HG03039 (cell line): ENCODE results near the gene RBM5.
"Not testable (repeated sequence)": the region's sequence is repeated elsewhere in the genome, so short reads cannot be mapped to it uniquely, and the experiment has no call there.

Source experiments
- ATAC-seq: cut with Tn5 transposase; IDR thresholded peaks from one replicate; pipeline ENCODE4 v1.9.1; 2021; ENCODE audit warnings: mild to moderate bottlenecking, moderate library complexity; ENCODE audit not compliant: unreplicated experiment

The RBM5 gene

DNA sequence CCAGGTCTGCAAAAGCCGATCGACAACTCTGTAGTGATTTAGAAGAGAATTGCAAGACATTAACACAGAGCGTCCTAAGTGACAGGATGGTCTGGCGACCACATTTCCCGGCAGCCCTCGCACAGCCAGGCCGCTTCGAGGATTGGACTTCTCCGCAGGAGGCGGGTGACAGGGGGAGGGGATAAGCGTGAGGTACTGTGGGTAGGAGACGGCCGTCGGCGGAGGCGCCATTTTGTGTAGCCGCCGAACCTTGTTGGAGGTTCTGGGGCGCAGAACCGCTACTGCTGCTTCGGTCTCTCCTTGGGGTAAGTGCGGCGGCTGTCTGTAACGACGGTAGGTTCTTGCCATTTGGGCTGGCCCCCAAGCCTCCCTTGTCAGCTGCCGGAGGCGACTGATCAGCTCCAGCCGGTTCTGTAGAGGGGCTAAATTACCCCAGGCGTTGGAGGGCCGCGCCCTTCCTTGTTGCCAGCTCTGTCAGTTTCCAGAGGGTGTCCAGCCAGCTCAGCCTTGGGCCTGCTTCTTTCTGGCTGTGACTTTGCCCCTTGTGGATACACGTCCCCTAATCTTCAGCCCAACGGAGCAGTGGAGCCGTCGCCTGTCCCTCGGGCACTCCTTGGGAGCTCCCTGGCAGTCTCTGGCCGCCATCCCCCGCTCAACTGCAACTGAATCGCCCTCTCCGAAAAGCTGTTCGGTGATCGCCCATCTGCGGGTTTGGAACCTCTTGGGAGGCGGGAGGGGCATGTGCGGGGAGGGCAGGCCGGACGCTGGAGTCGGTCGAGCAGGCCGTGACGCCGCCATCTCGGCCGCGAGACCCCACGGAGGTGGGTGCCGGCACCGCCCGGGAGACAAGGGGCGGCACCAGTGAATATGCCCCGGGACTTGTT lies at the start of gene RBM5:
Gene RBM5, plus strand, starts transcription at position 195 of the 884 bp plus-strand sequence. CDS start 1,516 bp downstream, outside the sequence.
- peak; percentile 88 for ATAC-seq

DNA sequence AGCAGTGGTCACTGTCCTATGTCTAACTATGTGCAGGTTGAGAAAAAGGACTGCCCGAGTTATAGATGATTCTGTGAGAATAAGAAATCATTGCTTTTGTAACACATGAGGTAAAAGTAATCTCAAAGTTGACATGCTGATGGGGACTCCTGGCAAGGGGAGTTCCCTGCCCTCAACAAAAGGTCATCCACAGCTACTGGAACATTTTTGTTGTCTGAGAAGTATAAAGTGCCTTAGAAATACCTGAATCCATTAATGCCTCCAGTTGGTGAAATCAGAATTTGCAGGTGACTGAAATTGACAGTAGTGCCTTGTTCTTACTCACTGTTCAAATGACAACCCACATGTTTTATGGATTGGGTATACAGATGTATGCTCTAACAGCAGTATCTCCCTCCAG lies 43.7 kb upstream of the RBM5 start:
- no peak for ATAC-seq

- ATAC-seq: no peak
Measured at GRCh38 chr3:50047426-50047825, 41.3 kb upstream of the RBM5 start.

GRCh38 chr3:50050361-50050760 lies 38.4 kb upstream of the RBM5 start:
- no peak for ATAC-seq

DNA sequence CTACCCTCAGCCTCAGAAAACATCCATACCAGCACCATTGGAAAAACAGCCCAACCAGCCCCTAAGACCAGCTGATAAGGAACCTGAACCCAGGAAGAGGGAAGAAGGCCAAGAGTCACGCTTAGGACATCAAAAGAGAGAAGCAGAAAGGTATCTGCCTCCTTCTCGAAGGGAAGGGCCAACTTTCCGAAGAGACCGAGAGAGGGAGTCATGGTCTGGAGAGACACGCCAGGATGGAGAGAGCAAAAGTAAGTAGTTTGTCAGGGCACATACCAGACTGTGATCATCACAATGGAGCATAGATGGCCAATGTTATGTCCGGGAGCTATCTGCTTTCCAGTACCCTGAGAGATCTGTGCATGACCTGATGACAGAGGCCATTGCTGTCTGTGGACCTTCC lies 31.0 kb upstream of the RBM5 start:
- no peak for ATAC-seq

GRCh38 chr3:50068134-50068533 lies 20.6 kb upstream of the RBM5 start:
- no peak for ATAC-seq

DNA sequence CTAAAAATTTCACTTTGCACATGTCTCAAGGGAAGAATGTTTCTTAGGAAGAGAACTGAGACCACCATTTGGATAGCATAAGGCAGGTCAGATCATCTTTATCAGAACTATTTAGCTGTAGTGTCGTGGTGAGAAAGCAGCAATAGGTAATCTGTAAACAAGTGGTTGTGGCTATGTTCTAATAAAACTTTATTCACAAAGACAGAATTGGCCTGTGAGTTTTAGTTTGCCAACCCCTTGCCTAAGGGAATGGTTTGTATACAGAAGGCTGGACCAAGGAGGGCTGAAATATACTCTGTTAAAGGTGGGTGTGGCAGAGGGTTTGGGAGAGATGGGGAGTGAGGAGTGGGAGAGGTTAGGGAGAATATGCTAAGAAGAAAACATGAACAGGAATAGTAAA lies 10.6 kb upstream of the RBM5 start:
- no peak for ATAC-seq

- ATAC-seq: no peak
Measured at GRCh38 chr3:50078622-50079021, 10.1 kb upstream of the RBM5 start.

GRCh38 chr3:50084951-50085350 lies 3.8 kb upstream of the RBM5 start:
- ATAC-seq: not testable (repeated sequence)

DNA sequence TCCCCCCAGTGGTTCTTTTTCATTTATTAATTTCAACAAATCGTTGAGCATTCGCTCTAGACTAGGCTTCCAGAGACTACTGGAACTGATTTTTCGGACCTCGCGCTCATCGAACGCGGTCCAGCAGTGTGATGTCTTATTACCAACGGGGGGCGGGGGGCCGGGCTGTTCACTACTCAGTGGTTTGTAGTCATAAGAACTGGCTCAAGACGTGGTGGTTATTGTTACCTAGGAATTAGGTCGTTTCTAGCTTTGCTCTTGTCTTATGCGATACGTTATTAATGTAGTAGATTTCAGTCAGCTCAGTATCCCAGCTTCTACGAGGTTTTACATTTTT lies 858 bp downstream of the RBM5 start:
- peak; percentile 11 for ATAC-seq

DNA sequence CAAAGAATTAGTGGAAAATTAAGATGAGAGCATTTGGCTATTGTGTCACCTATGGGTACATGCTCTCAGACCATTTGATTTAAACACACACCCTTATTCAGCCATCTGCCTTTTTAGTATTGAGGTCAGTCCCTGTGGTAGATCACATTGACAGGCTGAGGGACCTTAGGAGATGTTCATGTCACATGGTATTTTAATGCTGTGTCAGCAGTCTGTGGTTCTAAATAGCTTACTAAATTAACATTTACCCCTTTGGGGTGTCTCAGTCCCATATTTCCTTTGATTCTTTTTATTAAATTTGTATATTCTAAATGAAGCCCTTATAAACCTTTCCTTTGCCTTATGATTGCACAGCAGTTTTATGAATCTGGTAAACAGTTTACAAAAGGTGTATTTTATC lies 2.3 kb downstream of the RBM5 start:
- ATAC-seq: no peak

DNA sequence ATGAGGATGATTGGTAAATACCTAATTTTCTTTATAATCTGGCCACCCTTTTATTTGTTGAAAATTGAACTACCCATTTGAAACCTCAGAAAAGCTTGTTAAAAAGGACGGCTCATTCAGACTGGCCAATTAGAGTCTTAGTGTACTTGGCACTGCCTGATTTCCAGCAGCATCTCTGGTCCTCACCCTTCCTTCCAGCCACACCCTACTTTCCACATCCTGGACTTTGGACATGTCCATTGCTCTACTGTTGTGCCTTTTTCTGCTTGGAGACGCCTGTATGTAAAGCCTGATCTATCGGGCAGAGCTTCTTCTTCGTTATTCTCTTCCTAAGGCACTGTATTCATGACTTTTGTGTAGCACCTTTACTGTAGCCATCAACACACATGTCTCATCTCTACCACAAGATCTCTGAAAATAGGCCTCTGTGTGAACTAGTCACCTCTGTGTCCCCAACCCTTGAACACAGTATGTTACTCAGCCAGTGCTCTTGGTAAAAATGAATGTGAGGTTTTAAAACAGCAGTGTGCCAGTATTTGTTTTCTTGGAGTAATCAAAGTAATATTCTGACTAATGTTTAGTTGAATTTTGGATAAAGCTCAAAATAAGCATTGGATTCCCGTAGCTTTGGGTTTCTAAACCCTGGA lies 6.8 kb downstream of the RBM5 start:
- no peak for ATAC-seq

GRCh38 chr3:50100386-50100785 lies 11.7 kb downstream of the RBM5 start:
- no peak for ATAC-seq

DNA sequence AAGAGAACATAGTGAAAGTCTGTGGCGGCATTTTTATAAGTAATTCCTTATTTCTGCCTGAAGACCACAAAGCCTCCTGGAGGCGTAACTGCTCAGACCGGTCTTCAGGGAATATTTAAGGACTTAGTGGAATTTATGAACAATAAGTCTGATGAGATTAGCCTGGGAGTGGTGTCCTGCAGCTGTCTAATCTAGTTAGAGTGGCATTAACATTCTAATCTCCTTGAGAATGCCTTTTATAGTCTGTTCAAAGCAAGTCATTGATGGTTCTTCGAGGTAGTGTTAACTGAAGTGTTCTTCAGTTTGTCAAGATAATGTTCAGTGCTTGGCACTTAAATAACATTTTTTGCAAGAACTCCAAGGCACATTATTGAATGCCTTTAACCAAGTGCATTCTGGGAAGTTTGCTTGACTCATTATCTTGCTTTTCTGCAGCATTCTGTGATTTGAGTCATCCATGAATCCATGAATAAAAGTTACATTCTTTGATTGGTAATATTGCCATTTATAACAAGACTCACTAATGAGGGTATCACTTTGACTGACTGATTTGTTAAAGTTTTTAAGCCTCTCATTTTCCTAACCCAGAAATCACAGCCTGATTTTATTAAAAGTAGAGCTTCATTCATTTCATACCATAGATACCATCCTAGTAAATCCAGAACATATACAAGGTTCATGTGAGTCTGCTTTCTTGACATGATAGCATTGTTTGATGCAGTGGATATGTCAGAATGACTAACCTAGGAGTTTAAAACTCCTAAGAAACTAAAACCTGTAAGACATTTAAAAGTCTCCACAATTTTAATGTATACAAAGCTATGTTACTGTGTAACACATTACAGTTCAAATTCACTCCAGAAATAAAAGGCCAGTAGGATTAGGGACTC lies 12.5 kb downstream of the RBM5 start:
- no peak for ATAC-seq

DNA sequence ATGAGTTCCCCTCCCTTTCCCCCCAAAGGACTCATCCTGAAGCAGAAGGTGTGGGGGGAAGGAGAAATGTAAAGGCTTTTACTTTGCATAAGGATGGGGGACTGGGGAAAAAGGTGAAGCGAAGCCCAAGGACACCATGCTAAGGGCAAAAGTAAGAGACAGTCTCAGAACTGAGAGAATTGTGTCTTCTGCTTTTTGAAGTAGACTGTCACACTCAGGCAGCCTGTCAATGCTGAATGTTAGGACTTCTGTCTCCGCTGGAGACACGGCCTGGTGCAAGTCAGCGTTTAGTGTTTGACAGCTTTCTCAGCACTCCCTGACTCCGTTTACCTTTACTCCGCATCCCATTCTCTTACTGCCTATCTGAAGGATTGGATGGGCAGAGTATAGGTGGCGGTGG lies 13.8 kb downstream of the RBM5 start:
- no peak for ATAC-seq

DNA sequence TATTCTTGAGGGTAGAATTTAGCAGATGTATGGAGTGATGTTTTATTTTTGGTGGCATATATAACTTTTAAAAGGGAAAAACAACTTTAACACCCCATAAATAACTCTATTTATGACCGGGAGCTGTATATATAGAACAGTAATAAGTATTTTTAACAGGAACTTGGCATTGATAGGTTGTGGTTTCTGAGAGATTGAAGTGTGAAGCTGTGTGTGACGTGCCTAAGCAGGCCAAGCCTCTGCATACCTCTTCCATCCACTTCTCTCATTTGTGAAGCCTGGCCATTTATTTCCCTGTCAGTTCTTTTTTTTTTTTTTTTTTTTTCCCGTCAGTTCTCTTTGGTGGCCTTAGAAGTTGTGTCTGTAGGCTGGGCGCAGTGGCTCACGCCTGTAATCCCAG lies 23.0 kb downstream of the RBM5 start:
- ATAC-seq: no peak

- no peak for ATAC-seq
Measured at GRCh38 chr3:50112462-50112861, 23.7 kb downstream of the RBM5 start.

DNA sequence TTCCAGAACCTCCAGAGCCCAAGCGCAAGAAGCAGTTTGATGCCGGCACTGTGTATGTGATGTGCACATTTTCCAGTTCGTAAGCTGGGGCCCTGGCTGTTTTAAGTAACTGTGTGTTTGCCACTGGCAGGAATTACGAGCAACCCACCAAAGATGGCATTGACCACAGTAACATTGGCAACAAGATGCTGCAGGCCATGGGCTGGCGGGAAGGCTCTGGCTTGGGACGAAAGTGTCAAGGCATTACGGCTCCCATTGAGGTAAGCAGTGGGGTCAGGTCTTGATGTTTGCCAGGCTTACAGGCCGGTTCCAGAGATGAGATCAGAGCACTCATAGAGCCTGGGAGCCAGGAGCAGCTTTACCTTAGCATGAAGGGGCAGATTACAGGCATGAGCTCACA lies 28.4 kb downstream of the RBM5 start:
- no peak for ATAC-seq

GRCh38 chr3:50118237-50118636 lies 29.5 kb downstream of the RBM5 start:
- ATAC-seq: no peak

DNA sequence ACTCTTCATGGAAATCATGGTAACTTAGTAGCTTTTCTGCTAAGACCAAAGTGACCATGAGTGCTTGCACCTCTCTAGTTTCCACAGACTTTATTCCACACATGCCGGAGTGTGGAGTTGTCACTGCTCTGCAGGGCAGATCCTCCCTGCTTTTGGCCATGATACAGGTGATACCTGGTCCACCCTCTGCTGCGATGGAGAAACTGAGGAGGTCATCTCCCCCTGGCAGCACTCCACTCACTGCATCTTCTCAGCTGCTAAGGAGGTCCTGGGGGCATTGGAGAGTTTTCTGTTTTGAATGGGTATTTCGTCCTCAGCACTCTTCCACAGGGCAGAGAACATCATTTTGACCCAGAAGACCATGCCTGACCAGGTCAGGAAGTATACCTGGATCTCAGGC lies 31.1 kb downstream of the RBM5 start:
- ATAC-seq: no peak

GRCh38 chr3:50120364-50121071 lies 31.8 kb downstream of the RBM5 start:
- no peak for ATAC-seq
